ENCODE results near the gene DROSHA.
"Not testable (repeated sequence)": the region's sequence is repeated elsewhere in the genome, so short reads cannot be mapped to it uniquely, and the experiment has no call there.

DROSHA gene

GRCh38 chr5:31554552-31554951, 22.7 kb upstream of the DROSHA start:
- Mint-ChIP-seq H3K9me3 (no peaks in the 10 kb centered on the region), H3K4me1 (ENCODE audit: low read depth in 2 of 2) (no peaks in the 10 kb centered on the region), H3K27me3 (no peaks in the 10 kb centered on the region), H3K36me3 (ENCODE audit: insufficient read depth) (peaks cover 52% of the 10 kb centered on the region), H3K27ac (no peak overlapping the region), H3K4me3 (no peak overlapping the region)
- ATAC-seq (replicated peaks), result no peak
- DNase-seq, result no peak

GRCh38 chr5:31553863-31554262, 22.0 kb upstream of the DROSHA start:
- Mint-ChIP-seq H3K4me1 (ENCODE audit: low read depth in 2 of 2) (no peaks in the 10 kb centered on the region), H3K36me3 (ENCODE audit: insufficient read depth) (peaks cover 56% of the 10 kb centered on the region), H3K27me3 (no peaks in the 10 kb centered on the region), H3K9me3 (no peaks in the 10 kb centered on the region), H3K27ac (peak overlapping the region in 1 of 2 donors; percentile 0), H3K4me3 (no peak overlapping the region)
- ATAC-seq (replicated peaks) (no peak), DNase-seq (no peak)

GRCh38 chr5:31551878-31552277, 20.0 kb upstream of the DROSHA start:
- Mint-ChIP-seq H3K27me3 (no peaks in the 10 kb centered on the region), H3K9me3 (no peaks in the 10 kb centered on the region), H3K4me1 (ENCODE audit: low read depth in 2 of 2) (no peaks in the 10 kb centered on the region), H3K27ac (peak overlapping the region in 1 of 2 donors; percentile 17), H3K36me3 (ENCODE audit: insufficient read depth) (peaks cover 64% of the 10 kb centered on the region), H3K4me3 (no peak overlapping the region)
- ATAC-seq (replicated peaks), result no peak
- DNase-seq, result no peak

GRCh38 chr5:31549114-31549513, 17.2 kb upstream of the DROSHA start:
- H3K4me1 Mint-ChIP-seq (ENCODE audit: low read depth in 2 of 2); DNase-seq: not testable (repeated sequence)

GRCh38 chr5:31537851-31538250, 6.0 kb upstream of the DROSHA start:
- no peaks in the 10 kb centered on the region for H3K9me3 Mint-ChIP-seq
- H3K4me3 Mint-ChIP-seq, result no peak overlapping the region
- peak overlapping the region; percentile 59 to 65 for H3K27ac Mint-ChIP-seq
- H3K4me1 Mint-ChIP-seq (ENCODE audit: low read depth in 2 of 2), result peaks cover 17 to 25% of the 10 kb centered on the region in 2 donors
- peaks cover 62% of the 10 kb centered on the region for H3K36me3 Mint-ChIP-seq (ENCODE audit: insufficient read depth)
- no peak for DNase-seq
- ATAC-seq (replicated peaks), result no peak
- H3K27me3 Mint-ChIP-seq, result no peaks in the 10 kb centered on the region

More at GRCh38 chr5:31549114-31549513, 17.2 kb upstream of the DROSHA start:
- H3K9me3 Mint-ChIP-seq; H3K4me3 Mint-ChIP-seq; H3K27me3 Mint-ChIP-seq; ATAC-seq (replicated peaks); H3K27ac Mint-ChIP-seq: not testable (repeated sequence)
- H3K36me3 Mint-ChIP-seq (ENCODE audit: insufficient read depth), result peaks cover 64% of the 10 kb centered on the region

- H3K4me1 Mint-ChIP-seq (ENCODE audit: low read depth in 2 of 2), result peaks cover 18 to 25% of the 10 kb centered on the region in 2 donors
- H3K9me3 Mint-ChIP-seq, result no peaks in the 10 kb centered on the region
- DNase-seq (no peak), ATAC-seq (replicated peaks) (no peak)
- H3K27ac Mint-ChIP-seq, result peak overlapping the region; percentile 59 to 65
- H3K4me3 Mint-ChIP-seq, result no peak overlapping the region
- peaks cover 62% of the 10 kb centered on the region for H3K36me3 Mint-ChIP-seq (ENCODE audit: insufficient read depth)
- H3K27me3 Mint-ChIP-seq, result no peaks in the 10 kb centered on the region
These were observed 5.5 kb upstream of the DROSHA start for GRCh38 chr5:31537349-31537748.

GRCh38 chr5:31536873-31537272, 5.0 kb upstream of the DROSHA start:
- peaks cover 62% of the 10 kb centered on the region for H3K36me3 Mint-ChIP-seq (ENCODE audit: insufficient read depth)
- peaks cover 22 to 25% of the 10 kb centered on the region in 2 donors for H3K4me1 Mint-ChIP-seq (ENCODE audit: low read depth in 2 of 2)
- no peak overlapping the region for H3K4me3 Mint-ChIP-seq
- no peak overlapping the region for H3K27ac Mint-ChIP-seq
- H3K27me3 Mint-ChIP-seq, result no peaks in the 10 kb centered on the region
- H3K9me3 Mint-ChIP-seq, result no peaks in the 10 kb centered on the region
- ATAC-seq (replicated peaks) (no peak), DNase-seq (no peak)

- Mint-ChIP-seq H3K9me3 (no peaks in the 10 kb centered on the region), H3K4me3 (no peak overlapping the region), H3K36me3 (ENCODE audit: insufficient read depth) (peaks cover 47% of the 10 kb centered on the region), H3K27me3 (no peaks in the 10 kb centered on the region), H3K4me1 (ENCODE audit: low read depth in 2 of 2) (peaks cover 35 to 47% of the 10 kb centered on the region in 2 donors), H3K27ac (peak overlapping the region in 1 of 2 donors; percentile 54)
- ATAC-seq (replicated peaks) (no peak), DNase-seq (no peak)
These were observed 2.7 kb upstream of the DROSHA start for GRCh38 chr5:31534527-31535046.

- Mint-ChIP-seq H3K4me3 (peak overlapping the region; percentile 98 to 100), H3K9me3 (no peaks in the 10 kb centered on the region), H3K27ac (peak overlapping the region; percentile 96 to 97), H3K27me3 (no peaks in the 10 kb centered on the region), H3K4me1 (ENCODE audit: low read depth in 2 of 2) (peaks cover 38 to 50% of the 10 kb centered on the region in 2 donors), H3K36me3 (ENCODE audit: insufficient read depth) (peaks cover 45% of the 10 kb centered on the region)
- peak; percentile 31 for ATAC-seq (replicated peaks)
- DNase-seq, result no peak
These were observed 378 bp downstream of the DROSHA start for GRCh38 chr5:31531543-31531887.

- DNase-seq (no peak), ATAC-seq (replicated peaks) (no peak)
- H3K27ac Mint-ChIP-seq, result peak overlapping the region; percentile 59 to 97
- H3K27me3 Mint-ChIP-seq, result no peaks in the 10 kb centered on the region
- H3K4me3 Mint-ChIP-seq, result peak overlapping the region; percentile 98 to 100
- peaks cover 41 to 54% of the 10 kb centered on the region in 2 donors for H3K4me1 Mint-ChIP-seq (ENCODE audit: low read depth in 2 of 2)
- no peaks in the 10 kb centered on the region for H3K9me3 Mint-ChIP-seq
- peaks cover 45% of the 10 kb centered on the region for H3K36me3 Mint-ChIP-seq (ENCODE audit: insufficient read depth)
These were observed 1.2 kb downstream of the DROSHA start for GRCh38 chr5:31530541-31531265.

- Mint-ChIP-seq H3K4me1 (ENCODE audit: low read depth in 2 of 2) (peaks cover 7 to 18% of the 10 kb centered on the region in 2 donors), H3K27me3 (no peaks in the 10 kb centered on the region), H3K36me3 (ENCODE audit: insufficient read depth) (peaks cover 56% of the 10 kb centered on the region)
These were observed 8.9 kb downstream of the DROSHA start for GRCh38 chr5:31523041-31523440.

GRCh38 chr5:31516802-31517201, 15.1 kb downstream of the DROSHA start:
- Mint-ChIP-seq H3K27ac (peak overlapping the region in 1 of 2 donors; percentile 25), H3K27me3 (no peaks in the 10 kb centered on the region), H3K4me3 (no peak overlapping the region), H3K36me3 (ENCODE audit: insufficient read depth) (peaks cover 54% of the 10 kb centered on the region), H3K4me1 (ENCODE audit: low read depth in 2 of 2) (peaks cover 2 to 11% of the 10 kb centered on the region in 2 donors), H3K9me3 (no peaks in the 10 kb centered on the region)
- no peak for ATAC-seq (replicated peaks)
- DNase-seq, result no peak

More at GRCh38 chr5:31523041-31523440, 8.9 kb downstream of the DROSHA start:
- Mint-ChIP-seq H3K4me3 (no peak overlapping the region), H3K9me3 (no peaks in the 10 kb centered on the region), H3K27ac (no peak overlapping the region)
- ATAC-seq (replicated peaks) (no peak), DNase-seq (no peak)

- DNase-seq (no peak), ATAC-seq (replicated peaks) (no peak)
- H3K9me3 Mint-ChIP-seq, result no peaks in the 10 kb centered on the region
- no peak overlapping the region for H3K27ac Mint-ChIP-seq
- no peaks in the 10 kb centered on the region for H3K27me3 Mint-ChIP-seq
- no peak overlapping the region for H3K4me3 Mint-ChIP-seq
- peaks cover 2 to 4% of the 10 kb centered on the region in 2 donors for H3K4me1 Mint-ChIP-seq (ENCODE audit: low read depth in 2 of 2)
- peaks cover 72% of the 10 kb centered on the region for H3K36me3 Mint-ChIP-seq (ENCODE audit: insufficient read depth)
These were observed 20.6 kb downstream of the DROSHA start for GRCh38 chr5:31511305-31511704.

GRCh38 chr5:31504529-31504928, 27.4 kb downstream of the DROSHA start:
- H3K27ac Mint-ChIP-seq, result no peak overlapping the region
- no peaks in the 10 kb centered on the region for H3K9me3 Mint-ChIP-seq
- H3K4me3 Mint-ChIP-seq, result no peak overlapping the region
- H3K27me3 Mint-ChIP-seq, result no peaks in the 10 kb centered on the region
- peaks cover 60% of the 10 kb centered on the region for H3K36me3 Mint-ChIP-seq (ENCODE audit: insufficient read depth)
- H3K4me1 Mint-ChIP-seq (ENCODE audit: low read depth in 2 of 2), result no peaks in the 10 kb centered on the region
- ATAC-seq (replicated peaks) (no peak), DNase-seq (no peak)
